Right renal cortex interstitium (tissue), 3 donors: ENCODE measurements around the gene CBX8. TPM values are rescaled to one million over a fixed set of nuclear protein-coding genes. Genes with fewer than 3 reads are reported as not detected.
"Not testable (repeated sequence)": the region's sequence is repeated elsewhere in the genome, so short reads cannot be mapped to it uniquely, and the experiment has no call there.

ENCODE experiments used
- DNase-seq, 3 donors: peaks; one replicate each; pipeline ENCODE4 v3.0.0-alpha.2; 2013; ENCODE audit warnings: low read depth in 3 of 3, low spot score in 2 of 3
- polyA plus RNA-seq, 3 donors: library from polyadenylated mRNA; unstranded; fragments of 120-200 nt; gene quantifications; one replicate each; pipeline ENCODE4 v1.2.1, GENCODE V29; 2013; ENCODE audit not compliant: insufficient read length in 3 of 3

The CBX8 gene
- polyA plus RNA-seq, 3 donors, result 10.3 to 12.3 (median 10.3) TPM

GRCh38 chr17:79758271-79758670, 38.6 kb downstream of the CBX8 start:
- no peak for DNase-seq

GRCh38 chr17:79757140-79757745, 39.6 kb downstream of the CBX8 start:
- no peak for DNase-seq

GRCh38 chr17:79755591-79755990, 41.3 kb downstream of the CBX8 start:
- no peak for DNase-seq

GRCh38 chr17:79754903-79755302, 42.0 kb downstream of the CBX8 start:
- DNase-seq, result not testable (repeated sequence)

GRCh38 chr17:79754370-79754769, 42.5 kb downstream of the CBX8 start:
- no peak for DNase-seq

- no peak for DNase-seq
These were observed 44.7 kb downstream of the CBX8 start for GRCh38 chr17:79752175-79752574.

GRCh38 chr17:79750650-79751545, 46.0 kb downstream of the CBX8 start:
- DNase-seq, result no peak

GRCh38 chr17:79749958-79750357, 46.9 kb downstream of the CBX8 start:
- DNase-seq, result no peak

GRCh38 chr17:79749156-79749815, 47.6 kb downstream of the CBX8 start:
- DNase-seq, result no peak

- DNase-seq, result no peak
These were observed 48.4 kb downstream of the CBX8 start for GRCh38 chr17:79748295-79749099.

GRCh38 chr17:79747508-79748294, 49.2 kb downstream of the CBX8 start:
- no peak for DNase-seq

GRCh38 chr17:79746889-79747507, 49.9 kb downstream of the CBX8 start:
- DNase-seq, result no peak

GRCh38 chr17:79745641-79746105, 51.2 kb downstream of the CBX8 start:
- DNase-seq, result no peak

- no peak for DNase-seq
These were observed 53.3 kb downstream of the CBX8 start for GRCh38 chr17:79743614-79744013.

GRCh38 chr17:79742951-79743476, 53.9 kb downstream of the CBX8 start:
- no peak for DNase-seq

GRCh38 chr17:79742589-79742918, 54.3 kb downstream of the CBX8 start:
- no peak for DNase-seq
